IPS-20b (cell line): ENCODE data around the gene RCAN2.

Experiments used
- H3K27ac ChIP-seq: one replicate; pipeline ENCODE4 v1.5.1; 2013; ENCODE audit warnings: low read length
- H3K27me3 ChIP-seq: 2 replicates; pipeline ENCODE4 v1.6.1; 2013; ENCODE audit warnings: mild to moderate bottlenecking, low read length, inconsistent platforms; ENCODE audit not compliant: insufficient read depth
- H3K36me3 ChIP-seq: 2 replicates; pipeline ENCODE4 v1.6.1; 2013; ENCODE audit warnings: low read depth, mild to moderate bottlenecking, inconsistent platforms, low read length, moderate library complexity; ENCODE audit not compliant: insufficient read depth
- H3K4me1 ChIP-seq: 2 replicates; pipeline ENCODE4 v1.6.1; 2013; ENCODE audit warnings: mild to moderate bottlenecking, control low read depth, inconsistent platforms, low read length, moderate library complexity; ENCODE audit not compliant: insufficient read depth
- H3K4me3 ChIP-seq: 2 replicates; pipeline ENCODE4 v1.5.1; 2013; ENCODE audit warnings: mild to moderate bottlenecking, low read length, inconsistent platforms
- H3K9ac ChIP-seq: 2 replicates; pipeline ENCODE4 v1.6.1; 2013; ENCODE audit warnings: low read depth, mild to moderate bottlenecking, inconsistent platforms, low read length, moderate library complexity
- H3K9me3 ChIP-seq: 2 replicates; pipeline ENCODE4 v1.6.1; 2013; ENCODE audit warnings: mild to moderate bottlenecking, low read depth, low read length, inconsistent platforms; ENCODE audit not compliant: insufficient read depth

RCAN2 gene

GRCh38 chr6:46184114-46184513 is 307.1 kb downstream of the RCAN2 start:
- Histone ChIP-seq H3K4me3 (no peak overlapping the region), H3K36me3 (no peaks in the 10 kb centered on the region), H3K27ac (no peak overlapping the region), H3K9ac (no peak overlapping the region), H3K4me1 (no peaks in the 10 kb centered on the region), H3K27me3 (no peaks in the 10 kb centered on the region), H3K9me3 (no peaks in the 10 kb centered on the region)

- no peaks in the 10 kb centered on the region for H3K27me3 ChIP-seq
- no peaks in the 10 kb centered on the region for H3K36me3 ChIP-seq
- no peak overlapping the region for H3K9ac ChIP-seq
- no peaks in the 10 kb centered on the region for H3K9me3 ChIP-seq
- no peak overlapping the region for H3K27ac ChIP-seq
- H3K4me3 ChIP-seq = no peak overlapping the region
- H3K4me1 ChIP-seq = no peaks in the 10 kb centered on the region
Measured at GRCh38 chr6:46175976-46176375, 315.3 kb downstream of the RCAN2 start.

- H3K36me3 ChIP-seq = no peaks in the 10 kb centered on the region
- H3K27ac ChIP-seq = no peak overlapping the region
- no peaks in the 10 kb centered on the region for H3K9me3 ChIP-seq
- no peak overlapping the region for H3K4me3 ChIP-seq
- H3K4me1 ChIP-seq = no peaks in the 10 kb centered on the region
- H3K9ac ChIP-seq = no peak overlapping the region
- no peaks in the 10 kb centered on the region for H3K27me3 ChIP-seq
Measured at GRCh38 chr6:46175446-46175845, 315.8 kb downstream of the RCAN2 start.

GRCh38 chr6:46174904-46175303 is 316.3 kb downstream of the RCAN2 start:
- H3K27ac ChIP-seq = no peak overlapping the region
- H3K4me1 ChIP-seq = 0 out of 2 replicates have a peak, but pooled peaks cover 3% of the 10 kb centered on the region
- no peaks in the 10 kb centered on the region for H3K9me3 ChIP-seq
- H3K4me3 ChIP-seq = no peak overlapping the region
- H3K27me3 ChIP-seq = no peaks in the 10 kb centered on the region
- no peaks in the 10 kb centered on the region for H3K36me3 ChIP-seq
- no peak overlapping the region for H3K9ac ChIP-seq

- no peaks in the 10 kb centered on the region for H3K27me3 ChIP-seq
- 0 out of 2 replicates have a peak, but pooled peaks cover 4% of the 10 kb centered on the region for H3K4me1 ChIP-seq
- peaks cover 8% of the 10 kb centered on the region; the same call in 1 of the 2 replicates for H3K36me3 ChIP-seq
- H3K4me3 ChIP-seq = no peak overlapping the region
- H3K9me3 ChIP-seq = no peaks in the 10 kb centered on the region
- H3K27ac ChIP-seq = no peak overlapping the region
- H3K9ac ChIP-seq = no peak overlapping the region
Measured at GRCh38 chr6:46172176-46172575, 319.1 kb downstream of the RCAN2 start.
